Measurements from ENCODE around the gene MBNL3.
"Not testable (repeated sequence)": the region's sequence is repeated elsewhere in the genome, so short reads cannot be mapped to it uniquely, and the experiment has no call there.

Gene MBNL3

DNA sequence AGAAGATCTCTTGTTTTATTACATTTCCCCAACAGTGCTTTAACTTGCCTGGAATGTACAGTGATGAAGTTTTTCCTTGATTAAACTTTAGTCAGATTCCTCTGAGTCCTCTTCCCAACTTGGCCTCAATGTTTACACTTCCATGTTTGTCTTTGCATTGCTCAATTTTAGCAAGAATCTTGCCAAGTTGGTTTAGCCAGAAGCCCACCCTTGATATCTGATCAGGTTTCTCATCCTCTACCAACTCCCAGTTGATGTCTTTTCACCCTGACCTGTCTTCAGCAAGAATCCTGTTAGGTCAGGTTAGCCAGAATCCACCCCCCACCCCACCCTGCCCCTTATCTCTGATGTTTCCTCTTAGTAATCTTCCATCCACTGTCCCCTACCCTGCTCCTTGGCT lies 120.9 kb downstream of the MBNL3 start:
- DNase-seq, result no peak

GRCh38 chrX:132367314-132367713 lies 121.5 kb downstream of the MBNL3 start:
- no peak for DNase-seq

DNA sequence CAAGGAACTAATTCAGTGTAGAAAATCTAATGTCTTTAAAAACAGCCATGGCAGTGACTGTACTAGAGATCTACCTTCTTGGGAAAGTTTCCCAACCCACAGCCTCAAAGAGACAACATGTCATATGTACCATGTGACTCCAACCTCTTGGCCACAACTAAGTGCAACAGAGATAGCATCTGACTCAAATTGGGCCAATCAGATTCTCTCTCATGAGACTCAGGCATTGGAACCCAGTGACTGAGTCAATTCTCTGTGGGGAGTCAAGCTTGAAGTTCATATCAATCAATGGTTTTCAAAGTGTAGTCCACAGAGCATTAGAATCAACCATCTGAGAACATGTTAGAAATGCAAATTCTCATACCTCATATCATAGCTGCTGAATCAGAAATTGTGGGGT lies 123.3 kb downstream of the MBNL3 start:
- no peak for DNase-seq

DNA sequence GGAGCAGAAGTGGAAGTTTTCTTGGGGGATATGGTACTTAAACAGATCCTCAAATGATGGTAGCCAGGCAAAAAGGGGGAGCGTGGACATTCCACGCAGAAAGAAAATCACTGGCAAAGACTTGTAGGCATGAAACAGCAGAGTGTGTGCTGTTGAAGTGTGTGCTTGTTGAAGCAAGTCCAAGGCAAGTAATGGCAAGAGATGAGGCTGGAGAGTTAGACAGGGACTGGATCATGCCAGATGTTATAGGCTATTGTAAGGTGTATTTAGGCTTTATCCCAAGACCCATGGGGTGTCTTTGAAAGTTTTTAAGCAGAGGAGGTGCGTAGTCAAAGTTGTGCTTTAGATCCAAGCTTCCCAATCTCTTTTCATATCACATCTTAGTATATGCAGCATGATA lies 124.5 kb downstream of the MBNL3 start:
- no peak for DNase-seq

DNA sequence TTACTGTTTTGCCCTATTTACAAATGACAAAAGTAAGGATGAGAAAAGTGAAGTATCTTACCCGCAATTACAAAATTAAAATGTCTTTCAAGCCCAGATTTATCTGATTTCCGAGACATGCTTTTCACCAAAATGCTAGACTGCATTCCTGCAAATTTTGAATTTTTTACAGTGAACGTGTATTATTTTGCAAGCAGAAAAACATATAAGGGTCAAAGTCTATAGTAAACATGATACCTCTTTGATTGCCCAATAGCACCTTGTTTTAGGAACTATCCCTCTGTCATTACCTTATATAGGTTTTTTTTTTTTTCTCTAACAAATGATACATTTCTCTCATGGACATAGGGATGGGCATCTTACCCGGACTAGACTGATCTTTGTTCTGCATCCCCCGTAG lies 135.4 kb downstream of the MBNL3 start:
- no peak for DNase-seq

- no peak for DNase-seq
Measured at GRCh38 chrX:132336172-132336571, 152.7 kb downstream of the MBNL3 start.

DNA sequence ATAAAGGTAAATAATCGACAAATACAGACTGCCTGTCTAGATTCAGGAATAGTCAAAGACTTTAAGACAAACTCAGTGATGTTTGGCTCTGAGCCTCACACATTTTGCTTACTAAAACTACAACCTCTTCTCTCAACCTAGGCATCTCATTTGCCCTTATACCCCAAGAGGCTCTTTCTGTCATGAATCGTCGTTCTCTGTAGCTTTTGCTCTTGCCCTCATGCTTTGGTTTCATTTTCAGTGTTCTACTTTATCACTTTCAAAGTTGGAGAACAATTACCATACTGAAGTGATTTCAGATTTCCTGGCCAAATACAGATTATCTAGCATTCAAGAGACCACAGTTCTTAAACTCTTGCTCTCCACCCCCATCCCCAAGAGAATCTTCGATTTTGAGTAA lies 155.5 kb downstream of the MBNL3 start:
- no peak for DNase-seq

DNA sequence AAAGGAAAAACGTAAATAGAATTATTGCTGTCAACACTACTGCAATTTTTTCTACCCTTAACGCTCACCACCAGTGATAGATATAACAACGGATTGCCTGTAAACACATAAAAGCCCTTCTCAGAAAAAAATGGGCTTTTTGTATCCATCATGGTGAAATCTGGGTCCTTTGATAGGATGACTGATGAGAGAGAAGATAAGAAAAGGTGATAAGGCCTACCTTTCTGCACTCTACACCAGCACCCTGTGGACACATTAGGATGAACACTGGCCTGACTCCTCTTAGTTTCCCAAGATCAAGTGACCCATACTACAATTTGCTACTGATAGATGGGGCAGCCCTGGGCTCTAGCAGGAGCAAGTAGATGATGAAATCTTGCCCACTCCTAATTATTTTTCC lies 157.3 kb downstream of the MBNL3 start:
- DNase-seq, result no peak

GRCh38 chrX:132331000-132331399 lies 157.8 kb downstream of the MBNL3 start:
- DNase-seq, result no peak

- no peak for DNase-seq
Measured at GRCh38 chrX:132330156-132330729, 158.6 kb downstream of the MBNL3 start.

DNA sequence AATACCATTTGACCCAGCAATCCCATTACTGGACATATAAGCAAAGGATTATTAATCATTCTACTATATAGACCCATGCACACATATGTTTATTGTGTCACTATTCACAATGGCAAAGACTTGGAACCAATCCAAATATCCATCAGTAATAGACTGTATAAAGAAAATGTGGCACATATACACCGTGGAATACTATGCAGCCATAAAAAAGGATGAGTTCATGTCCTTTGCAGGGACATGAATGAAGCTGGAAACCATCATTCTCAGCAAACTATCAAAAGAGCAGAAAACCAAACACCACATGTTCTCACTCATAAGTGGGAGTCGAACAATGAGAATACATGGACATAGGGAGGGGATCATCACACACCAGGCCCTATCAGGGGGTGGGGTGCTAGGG lies 161.9 kb downstream of the MBNL3 start:
- DNase-seq, result not testable (repeated sequence)

Measured in DMS79 (cell line).